Stomach (tissue), 9 donors: ENCODE measurements around the gene HS2ST1. TPM values are rescaled to one million over a fixed set of nuclear protein-coding genes. Genes with fewer than 3 reads are reported as not detected.

Experiments
- DNase-seq, 2 donors: peaks; one replicate each; pipeline versions ENCODE4 v3.0.0 to v3.0.0-alpha.2; 2013 to 2019
- H3K27ac ChIP-seq, 5 donors: fragments of 200-600 bp in 4 of 5; sonication (generic) in 4 of 5; one replicate each; pipeline ENCODE4 v1.5.1; 2013 to 2019; ENCODE audit warnings: mild to moderate bottlenecking in 1 of 5, moderate library complexity in 1 of 5
- H3K27me3 ChIP-seq, 3 donors: fragments of 200-600 bp; sonication (generic); one replicate each; pipeline ENCODE4 v1.5.1; 2017 to 2019; ENCODE audit warnings: mixed run types in 1 of 3
- H3K36me3 ChIP-seq, 4 donors: fragments of 200-600 bp; sonication (generic); 1 replicate in 3 of 4; 2 replicates in 1 of 4; pipeline ENCODE4 v1.5.1; 2016 to 2019
- H3K4me1 ChIP-seq, 4 donors: fragments of 200-600 bp; sonication (generic); one replicate each; pipeline ENCODE4 v1.5.1; 2016 to 2019
- H3K4me3 ChIP-seq, 4 donors: fragments of 200-600 bp; sonication (generic) in 3 of 4; one replicate each; pipeline ENCODE4 v1.5.1; 2016 to 2019; ENCODE audit warnings: mild to moderate bottlenecking in 1 of 4
- H3K9me3 ChIP-seq, 4 donors: fragments of 200-600 bp; sonication (generic); one replicate each; pipeline ENCODE4 v1.5.1; 2016 to 2019
- EP300 ChIP-seq: sonication (generic); formaldehyde crosslinking; IDR thresholded peaks from one replicate; pipeline ENCODE4 v1.6.1; 2017; ENCODE audit warnings: antibody characterized with exemption
- POLR2A ChIP-seq, 4 donors: fragments of 450-650 bp; IDR thresholded peaks; one replicate each; pipeline ENCODE4 v1.6.1; 2016; ENCODE audit warnings: antibody characterized with exemption in 4 of 4, control low read depth in 2 of 4, mild to moderate bottlenecking in 1 of 4, moderate library complexity in 1 of 4
- POLR2AphosphoS5 ChIP-seq, 3 donors: sonication (generic); formaldehyde crosslinking; IDR thresholded peaks; one replicate each; pipeline ENCODE4 v1.6.1; 2016; ENCODE audit warnings: antibody characterized with exemption in 3 of 3
- WGBS, 5 donors: extraction: QIAGEN DNeasy Blood & Tissue Kit in 3 of 5; methylation state at CpG; one replicate each; pipeline versions ENCODE4 v1.1.5 to v1.1.7; 2013 to 2018; 5-methylcytosine and 5-hydroxymethylcytosine counted together
- intact Hi-C: fragments of 100-400 bp; cut with DNase I; formaldehyde crosslinking; loops from one replicate; pipeline ENCODE4 v1.15.1; 2023; ENCODE audit warnings: low total_unique reads
- polyA plus RNA-seq, 3 donors: library from polyadenylated mRNA; stranded (reverse); fragments of 200-250 nt; gene quantifications; one replicate each; pipeline ENCODE4 v1.2.3, GENCODE V29; 2013
- total RNA-seq, 5 donors: library from RNA; depleted of rRNA; stranded (reverse); fragments of >200 nt; gene quantifications; one replicate each; pipeline versions ENCODE4 v1.1.0 to v1.2.3, GENCODE V29; 2014 to 2016
- TF ChIP-seq, protein P1 (sequence below), 7 experiments: fragments of 450-650 bp in 4 of 7; fragments of 200-600 bp in 3 of 7; sonication (generic) in 3 of 7; IDR thresholded peaks; one replicate each; pipeline ENCODE4 v1.5.1; 2016 to 2019; ENCODE audit warnings: antibody characterized with exemption in 7 of 7, control low read depth in 2 of 7, mild to moderate bottlenecking in 1 of 7
- donor health status: healthy with polysubstance abuse.
- donor health status: Bipolar disorder and iron deficiency.
- donor health status: healthy.

Gene HS2ST1
- total and polyA plus RNA-seq, 8 donors: 1.8 to 29.0 (median 5.1) TPM

DNA sequence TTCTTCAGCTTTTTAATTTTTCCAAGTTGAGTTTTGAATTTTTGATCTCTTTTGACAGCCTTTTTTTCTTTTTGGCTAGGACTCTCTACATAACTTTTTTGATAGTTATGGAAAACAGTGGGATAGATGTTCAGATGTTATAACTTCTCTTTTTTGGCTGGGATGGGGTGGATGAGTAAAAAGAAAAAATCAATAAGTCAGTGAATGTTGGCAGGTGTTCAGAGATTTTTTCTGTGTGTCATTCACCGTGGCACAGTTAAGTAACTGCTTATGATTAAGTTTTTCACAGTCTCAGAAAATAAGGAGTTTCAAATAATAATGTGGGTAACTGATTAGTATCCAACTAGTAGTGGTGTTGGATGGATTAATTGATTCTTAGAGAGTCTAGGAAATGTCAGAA lies 24.0 kb downstream of the HS2ST1 start:
- no peak overlapping the region for H3K4me3 ChIP-seq
- DNase-seq: no peak
- H3K27me3 ChIP-seq: no peaks in the 10 kb centered on the region
- H3K4me1 ChIP-seq: peaks cover 9 to 22% (median 15%) of the 10 kb centered on the region in 4 donors
- intact Hi-C loops: no loop called here
- TF ChIP-seq POLR2AphosphoS5 (IDR thresholded peaks at IDR 0.05): no peak
- TF ChIP-seq, protein P1, sequence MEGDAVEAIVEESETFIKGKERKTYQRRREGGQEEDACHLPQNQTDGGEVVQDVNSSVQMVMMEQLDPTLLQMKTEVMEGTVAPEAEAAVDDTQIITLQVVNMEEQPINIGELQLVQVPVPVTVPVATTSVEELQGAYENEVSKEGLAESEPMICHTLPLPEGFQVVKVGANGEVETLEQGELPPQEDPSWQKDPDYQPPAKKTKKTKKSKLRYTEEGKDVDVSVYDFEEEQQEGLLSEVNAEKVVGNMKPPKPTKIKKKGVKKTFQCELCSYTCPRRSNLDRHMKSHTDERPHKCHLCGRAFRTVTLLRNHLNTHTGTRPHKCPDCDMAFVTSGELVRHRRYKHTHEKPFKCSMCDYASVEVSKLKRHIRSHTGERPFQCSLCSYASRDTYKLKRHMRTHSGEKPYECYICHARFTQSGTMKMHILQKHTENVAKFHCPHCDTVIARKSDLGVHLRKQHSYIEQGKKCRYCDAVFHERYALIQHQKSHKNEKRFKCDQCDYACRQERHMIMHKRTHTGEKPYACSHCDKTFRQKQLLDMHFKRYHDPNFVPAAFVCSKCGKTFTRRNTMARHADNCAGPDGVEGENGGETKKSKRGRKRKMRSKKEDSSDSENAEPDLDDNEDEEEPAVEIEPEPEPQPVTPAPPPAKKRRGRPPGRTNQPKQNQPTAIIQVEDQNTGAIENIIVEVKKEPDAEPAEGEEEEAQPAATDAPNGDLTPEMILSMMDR (IDR thresholded peaks at IDR 0.05): no peak
- no peak for TF ChIP-seq EP300
- no peak for TF ChIP-seq POLR2A (IDR thresholded peaks at IDR 0.05)
- H3K27ac ChIP-seq: no peak overlapping the region
- H3K9me3 ChIP-seq: no peaks in the 10 kb centered on the region
- WGBS, 5 donors: 51 to 78% (median 61%) methylated on average over 1 of the region's 1 CpG
- H3K36me3 ChIP-seq: no peaks in the 10 kb centered on the region

DNA sequence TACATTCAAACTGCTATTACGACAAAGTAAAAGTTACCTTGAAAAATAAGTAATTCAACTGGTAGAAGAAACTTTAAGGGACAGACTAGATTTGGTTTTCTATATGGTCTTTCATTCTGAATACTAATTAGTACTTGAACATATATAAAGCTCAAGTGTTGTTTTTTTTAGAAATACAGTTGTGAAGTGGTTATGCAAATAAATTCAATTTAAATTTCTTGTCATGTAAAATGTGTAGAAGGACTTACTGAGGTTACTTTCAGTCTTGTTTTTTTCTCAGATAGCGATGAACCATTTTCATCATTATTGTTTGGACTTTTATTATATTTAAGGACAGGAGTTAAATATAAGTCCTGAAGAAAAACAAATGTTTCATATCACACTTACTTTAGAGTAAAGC lies 24.4 kb downstream of the HS2ST1 start:
- TF ChIP-seq, protein P1 (IDR thresholded peaks at IDR 0.05): no peak
- TF ChIP-seq POLR2A (IDR thresholded peaks at IDR 0.05) (no peak), POLR2AphosphoS5 (IDR thresholded peaks at IDR 0.05) (no peak), EP300 (no peak)
- Histone ChIP-seq H3K27ac (no peak overlapping the region), H3K36me3 (no peaks in the 10 kb centered on the region), H3K9me3 (no peaks in the 10 kb centered on the region), H3K4me1 (peaks cover 9 to 22% (median 15%) of the 10 kb centered on the region in 4 donors), H3K27me3 (no peaks in the 10 kb centered on the region), H3K4me3 (no peak overlapping the region)
- DNase-seq: no peak
- intact Hi-C loops: no loop called here
- WGBS, 5 donors: 91 to 99% (median 96%) methylated on average over 2 of the region's 2 CpGs

DNA sequence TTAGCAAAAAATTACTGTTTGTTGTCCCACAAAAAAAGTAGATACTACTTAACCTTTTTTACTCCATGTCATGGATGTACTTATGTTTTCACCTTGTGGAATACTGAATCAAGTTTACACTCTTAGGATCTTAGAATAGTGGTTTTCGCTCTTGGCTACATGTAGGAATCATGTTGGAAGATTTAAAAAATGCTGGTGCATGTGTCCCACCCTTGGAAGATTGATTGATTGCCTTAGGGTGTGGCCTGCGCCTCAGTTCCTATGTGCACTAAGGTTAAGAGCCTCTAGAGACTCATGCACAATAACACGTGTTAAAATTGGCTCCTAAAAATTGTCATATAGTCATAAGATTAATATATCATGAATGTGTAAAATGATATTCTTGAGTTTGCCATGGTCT lies 25.0 kb downstream of the HS2ST1 start:
- intact Hi-C loops: no loop called here
- WGBS, 5 donors: 84 to 92% (median 91%) methylated on average over 3 of the region's 3 CpGs
- TF ChIP-seq POLR2A (IDR thresholded peaks at IDR 0.05): no peak
- TF ChIP-seq EP300: no peak
- TF ChIP-seq POLR2AphosphoS5 (IDR thresholded peaks at IDR 0.05): no peak
- TF ChIP-seq, protein P1 (IDR thresholded peaks at IDR 0.05): no peak
- Histone ChIP-seq H3K9me3 (no peaks in the 10 kb centered on the region), H3K27ac (no peak overlapping the region), H3K36me3 (no peaks in the 10 kb centered on the region), H3K4me1 (peaks cover 9 to 22% (median 15%) of the 10 kb centered on the region in 4 donors), H3K27me3 (no peaks in the 10 kb centered on the region), H3K4me3 (no peak overlapping the region)
- DNase-seq: no peak

DNA sequence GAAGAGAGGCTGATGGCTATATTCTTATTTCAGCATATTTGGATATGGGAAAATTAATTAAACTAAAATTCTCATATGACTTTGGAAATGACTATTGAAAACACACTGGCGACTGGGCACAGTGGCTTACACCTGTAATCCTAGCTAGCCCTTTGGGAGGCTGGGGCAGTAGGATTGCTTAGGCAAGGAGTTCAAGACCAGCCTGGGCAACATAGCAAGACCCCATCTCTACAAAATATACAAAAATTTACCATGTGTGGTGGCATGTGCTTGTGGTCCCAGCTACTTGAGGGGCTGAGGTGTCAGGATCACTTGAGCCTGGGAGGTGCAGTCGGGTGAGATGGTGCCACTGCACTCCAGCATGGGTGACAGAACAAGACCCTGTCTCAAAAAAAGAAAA lies 26.2 kb downstream of the HS2ST1 start:
- TF ChIP-seq POLR2AphosphoS5 (IDR thresholded peaks at IDR 0.05) (no peak), POLR2A (IDR thresholded peaks at IDR 0.05) (no peak), EP300 (no peak)
- TF ChIP-seq, protein P1 (IDR thresholded peaks at IDR 0.05): no peak
- intact Hi-C loops: no loop called here
- Histone ChIP-seq H3K36me3 (no peaks in the 10 kb centered on the region), H3K27me3 (no peaks in the 10 kb centered on the region), H3K27ac (no peak overlapping the region), H3K4me1 (peaks cover 9 to 22% (median 15%) of the 10 kb centered on the region in 4 donors), H3K9me3 (no peaks in the 10 kb centered on the region), H3K4me3 (no peak overlapping the region)
- DNase-seq: no peak
- WGBS, 5 donors: 92 to 100% (median 99%) methylated on average over 2 of the region's 2 CpGs
